Natural killer cell (primary cell): ENCODE data around the gene PDCD2L. TPM values are rescaled to one million over a fixed set of nuclear protein-coding genes. Genes with fewer than 3 reads are reported as not detected.

Experiments
- ATAC-seq, 3 donors: fragments of 150-1000 bp in 2 of 3; fragments of 200-7000 bp in 1 of 3; cut with Tn5 transposase; 1 replicate in 1 of 3; 2 replicates in 2 of 3; pipeline ENCODE4 v1.10.0; 2021; ENCODE audit warnings: mild to moderate bottlenecking in 2 of 3, moderate library complexity in 2 of 3
- DNase-seq, 2 donors: peaks; one replicate each; pipeline versions ENCODE4 v3.0.0 to v3.0.0-alpha.2; 2013 to 2021; ENCODE audit warnings: mixed read lengths in 1 of 2
- H3K27ac ChIP-seq: one replicate; pipeline ENCODE4 v1.5.1; 2013; ENCODE audit warnings: mild to moderate bottlenecking, low read length
- H3K27me3 ChIP-seq: one replicate; pipeline ENCODE4 v1.6.1; 2013; ENCODE audit warnings: low read length; ENCODE audit not compliant: control insufficient read depth, insufficient read depth
- H3K36me3 ChIP-seq: one replicate; pipeline ENCODE4 v1.6.1; 2013; ENCODE audit warnings: low read length; ENCODE audit not compliant: control insufficient read depth, insufficient read depth
- H3K4me1 ChIP-seq: one replicate; pipeline ENCODE4 v1.6.1; 2013; ENCODE audit warnings: low read length; ENCODE audit not compliant: control insufficient read depth, insufficient read depth
- H3K4me3 ChIP-seq: one replicate; pipeline ENCODE4 v1.5.1; 2013; ENCODE audit warnings: low read length
- H3K9me3 ChIP-seq: one replicate; pipeline ENCODE4 v1.6.1; 2013; ENCODE audit warnings: low read length; ENCODE audit not compliant: control insufficient read depth, insufficient read depth
- H3K27ac Mint-ChIP-seq, 2 donors: one replicate each; pipeline ENCODE4 v1.8.0; 2022; ENCODE audit warnings: mild to moderate bottlenecking in 2 of 2, mixed read lengths in 2 of 2, moderate library complexity in 1 of 2
- H3K27me3 Mint-ChIP-seq, 2 donors: one replicate each; pipeline ENCODE4 v1.8.0; 2022; ENCODE audit warnings: low read depth in 2 of 2, mixed read lengths in 2 of 2
- H3K36me3 Mint-ChIP-seq: one replicate; pipeline ENCODE4 v1.8.0; 2022; ENCODE audit warnings: mixed read lengths
- H3K4me1 Mint-ChIP-seq, 2 donors: one replicate each; pipeline ENCODE4 v1.8.0; 2022; ENCODE audit warnings: mixed read lengths in 2 of 2
- H3K4me3 Mint-ChIP-seq: one replicate; pipeline ENCODE4 v1.8.0; 2022; ENCODE audit warnings: mild to moderate bottlenecking, moderate library complexity, mixed read lengths
- H3K9me3 Mint-ChIP-seq, 2 donors: one replicate each; pipeline ENCODE4 v1.8.0; 2022; ENCODE audit warnings: mixed read lengths in 2 of 2
- CTCF ChIP-seq: fragments of 200-600 bp; IDR thresholded peaks from one replicate; pipeline ENCODE4 v1.8.0; 2022; ENCODE audit warnings: antibody characterized with exemption
- WGBS: methylation state at CpG from one replicate; pipeline ENCODE4 v1.1.7; 2013; ENCODE audit warnings: missing lambda C conversion rate; ENCODE audit not compliant: insufficient coverage; 5-methylcytosine and 5-hydroxymethylcytosine counted together
- intact Hi-C: fragments of 100-400 bp; cut with micrococcal nuclease; formaldehyde crosslinking; loops from one replicate; pipeline ENCODE4 v1.14.2; 2022
- total RNA-seq, 4 donors: library from RNA; stranded (reverse); fragments of 120-200 nt in 1 of 4; gene quantifications; one replicate each; pipeline versions ENCODE4 v1.2.3 to v1.2.4, GENCODE V29; 2013 to 2022

The PDCD2L gene
- total RNA-seq, 3 donors from 2014 or later (not counting 1 experiment from before 2014, with no cell fraction given), result 4.7 to 8.6 (median 5.6) TPM

- TF ChIP-seq CTCF, result no peak
- Histone ChIP-seq H3K36me3 (peaks cover 16% of the 10 kb centered on the region), H3K27me3 (no peaks in the 10 kb centered on the region), H3K9me3 (no peaks in the 10 kb centered on the region), H3K4me1 (peaks cover 14% of the 10 kb centered on the region), H3K27ac (peak overlapping the region; percentile 13), H3K4me3 (peak overlapping the region; percentile 98)
- peak overlapping the region; percentile 77 to 91 for H3K27ac Mint-ChIP-seq
- intact Hi-C loops, result loop anchor here (1.0 kb wide), 1 partner anchor 25 kb away; the partner anchor contains the start of gene UBA2
- no peaks in the 10 kb centered on the region for H3K9me3 Mint-ChIP-seq
- no peaks in the 10 kb centered on the region for H3K27me3 Mint-ChIP-seq
- H3K4me3 Mint-ChIP-seq, result peak overlapping the region; percentile 96
- peaks cover 3% of the 10 kb centered on the region for H3K36me3 Mint-ChIP-seq
- DNase-seq (no peak), ATAC-seq (no peak)
- 15% methylated on average over 5 of the region's 6 CpGs for WGBS
- H3K4me1 Mint-ChIP-seq, result peaks cover 10 to 16% of the 10 kb centered on the region in 2 donors
Measured at GRCh38 chr19:34403784-34404108, 453 bp upstream of the PDCD2L start.

GRCh38 chr19:34405892-34406660 lies 1.9 kb downstream of the PDCD2L start:
- Mint-ChIP-seq H3K36me3 (peaks cover 11% of the 10 kb centered on the region), H3K4me1 (peaks cover 18 to 19% of the 10 kb centered on the region in 2 donors), H3K27me3 (no peaks in the 10 kb centered on the region), H3K9me3 (no peaks in the 10 kb centered on the region), H3K27ac (no peak overlapping the region), H3K4me3 (peak overlapping the region; percentile 53)
- intact Hi-C loops, result no loop called here
- H3K36me3 ChIP-seq, result peaks cover 8% of the 10 kb centered on the region
- DNase-seq (no peak), ATAC-seq (no peak)
- H3K4me3 ChIP-seq, result no peak overlapping the region
- H3K27me3 ChIP-seq, result no peaks in the 10 kb centered on the region
- no peak for TF ChIP-seq CTCF
- H3K27ac ChIP-seq, result no peak overlapping the region
- peaks cover 18% of the 10 kb centered on the region for H3K4me1 ChIP-seq
- H3K9me3 ChIP-seq, result no peaks in the 10 kb centered on the region
- WGBS, result 90% methylated on average over 11 of the region's 13 CpGs

GRCh38 chr19:34408411-34408810 lies 4.2 kb downstream of the PDCD2L start:
- peaks cover 11% of the 10 kb centered on the region for H3K36me3 Mint-ChIP-seq
- Histone ChIP-seq H3K4me1 (peaks cover 18% of the 10 kb centered on the region), H3K4me3 (no peak overlapping the region), H3K36me3 (peaks cover 8% of the 10 kb centered on the region), H3K27ac (no peak overlapping the region), H3K9me3 (no peaks in the 10 kb centered on the region), H3K27me3 (no peaks in the 10 kb centered on the region)
- no peak for TF ChIP-seq CTCF
- no peaks in the 10 kb centered on the region for H3K27me3 Mint-ChIP-seq
- DNase-seq (no peak), ATAC-seq (no peak)
- no peak overlapping the region for H3K27ac Mint-ChIP-seq
- intact Hi-C loops, result no loop called here
- H3K4me1 Mint-ChIP-seq, result peaks cover 18 to 19% of the 10 kb centered on the region in 2 donors
- WGBS, result 93% methylated on average over 8 of the region's 8 CpGs
- H3K4me3 Mint-ChIP-seq, result no peak overlapping the region
- H3K9me3 Mint-ChIP-seq, result no peaks in the 10 kb centered on the region
